ENCODE results near the gene SLC39A1.
"Not testable (repeated sequence)": the region's sequence is repeated elsewhere in the genome, so short reads cannot be mapped to it uniquely, and the experiment has no call there.

SLC39A1 gene, protein sequence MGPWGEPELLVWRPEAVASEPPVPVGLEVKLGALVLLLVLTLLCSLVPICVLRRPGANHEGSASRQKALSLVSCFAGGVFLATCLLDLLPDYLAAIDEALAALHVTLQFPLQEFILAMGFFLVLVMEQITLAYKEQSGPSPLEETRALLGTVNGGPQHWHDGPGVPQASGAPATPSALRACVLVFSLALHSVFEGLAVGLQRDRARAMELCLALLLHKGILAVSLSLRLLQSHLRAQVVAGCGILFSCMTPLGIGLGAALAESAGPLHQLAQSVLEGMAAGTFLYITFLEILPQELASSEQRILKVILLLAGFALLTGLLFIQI

DNA sequence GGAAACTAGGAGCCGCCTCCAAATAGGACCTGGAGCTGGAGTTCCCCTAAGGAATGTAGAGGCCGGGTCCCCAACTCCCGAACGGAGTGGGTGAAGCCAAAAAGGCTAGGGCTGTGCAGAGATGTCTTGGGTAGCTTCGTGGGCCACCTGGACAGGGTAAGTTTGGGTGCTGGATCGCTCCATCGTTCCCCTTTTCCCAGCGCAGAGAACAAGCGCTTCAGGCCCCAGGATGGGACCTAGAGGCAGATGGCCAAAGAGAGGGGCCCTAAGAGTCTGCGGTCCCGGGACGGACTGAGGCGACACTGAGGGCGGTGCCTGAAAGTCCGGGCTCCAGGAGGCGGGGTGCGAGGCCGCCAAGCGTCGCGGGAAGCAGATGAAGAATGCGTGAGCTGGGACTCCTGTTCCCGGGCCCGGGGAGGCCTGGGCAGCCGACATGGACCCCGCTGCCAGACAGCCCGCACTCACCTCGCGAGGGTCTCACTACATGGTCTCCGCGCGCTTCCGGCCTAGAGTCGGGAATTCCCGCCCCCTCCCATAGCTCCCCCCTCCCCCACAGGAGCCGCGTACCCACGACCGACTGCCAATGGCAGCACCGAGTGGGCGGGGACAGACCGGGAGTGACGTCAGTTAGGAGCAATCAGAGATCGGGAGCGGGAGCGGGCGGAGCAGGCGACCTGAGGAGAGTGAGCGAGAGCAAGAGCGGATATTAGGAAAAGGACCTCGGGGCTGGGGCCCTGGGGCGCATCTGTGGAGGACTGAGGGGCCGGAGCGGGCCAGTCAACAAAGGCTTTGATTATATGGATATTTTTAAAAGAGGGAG is at the start of gene SLC39A1:
SLC39A1 (minus strand) TSS at position 508 of the 820 bp plus-strand sequence. CDS start 822 bp downstream, outside the sequence.
- peak; percentile 94 for DNase-seq

GRCh38 chr1:154012543-154012942 is 49.2 kb upstream of the SLC39A1 start:
- DNase-seq, result not testable (repeated sequence)

- DNase-seq, result no peak
Observed at GRCh38 chr1:154012129-154012528, 48.8 kb upstream of the SLC39A1 start.

- DNase-seq, result no peak
Observed at GRCh38 chr1:154006136-154006535, 42.8 kb upstream of the SLC39A1 start.

GRCh38 chr1:154000420-154000819 is 37.1 kb upstream of the SLC39A1 start:
- no peak for DNase-seq

DNA sequence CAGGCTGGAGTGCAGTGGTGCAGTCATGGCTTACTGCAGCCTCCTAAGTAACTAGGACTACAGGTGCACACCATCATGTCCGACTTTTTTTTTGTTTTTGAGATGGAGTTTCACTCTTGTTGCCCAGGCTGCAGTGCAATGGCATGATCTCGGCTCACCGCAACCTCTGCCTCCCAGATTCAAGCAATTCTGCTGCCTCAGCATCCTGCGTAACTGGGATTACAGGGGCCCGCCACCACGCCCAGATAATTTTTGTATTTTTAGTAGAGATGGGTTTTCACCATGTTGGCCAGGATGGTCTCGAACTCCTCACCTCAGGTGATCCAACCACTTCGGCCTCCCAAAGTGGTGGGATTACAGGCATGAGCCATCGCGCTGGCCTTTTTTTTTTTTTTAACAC is 33.5 kb upstream of the SLC39A1 start:
- not testable (repeated sequence) for DNase-seq

GRCh38 chr1:153995640-153996039 is 32.3 kb upstream of the SLC39A1 start:
- DNase-seq, result no peak

GRCh38 chr1:153995202-153995601 is 31.9 kb upstream of the SLC39A1 start:
- no peak for DNase-seq

DNA sequence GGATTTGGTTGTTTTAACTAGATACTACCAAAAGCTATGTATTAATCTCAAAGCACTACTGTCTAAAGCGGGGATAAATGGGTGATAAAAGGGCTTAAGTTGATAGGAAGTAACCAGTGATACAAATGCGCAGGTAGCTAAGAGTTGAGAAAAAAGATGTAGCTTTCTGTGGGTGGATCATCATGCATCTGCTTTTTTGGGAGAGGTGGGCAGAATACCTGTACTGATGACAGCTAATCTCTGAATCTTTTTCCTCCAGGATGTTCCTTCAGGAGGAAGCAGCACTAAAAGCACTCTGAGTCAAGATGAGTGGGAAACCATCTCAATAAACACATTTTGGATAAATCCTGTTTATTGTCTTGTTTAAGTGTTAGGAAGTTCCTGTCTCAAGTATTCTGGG is 28.5 kb upstream of the SLC39A1 start:
- no peak for DNase-seq

DNA sequence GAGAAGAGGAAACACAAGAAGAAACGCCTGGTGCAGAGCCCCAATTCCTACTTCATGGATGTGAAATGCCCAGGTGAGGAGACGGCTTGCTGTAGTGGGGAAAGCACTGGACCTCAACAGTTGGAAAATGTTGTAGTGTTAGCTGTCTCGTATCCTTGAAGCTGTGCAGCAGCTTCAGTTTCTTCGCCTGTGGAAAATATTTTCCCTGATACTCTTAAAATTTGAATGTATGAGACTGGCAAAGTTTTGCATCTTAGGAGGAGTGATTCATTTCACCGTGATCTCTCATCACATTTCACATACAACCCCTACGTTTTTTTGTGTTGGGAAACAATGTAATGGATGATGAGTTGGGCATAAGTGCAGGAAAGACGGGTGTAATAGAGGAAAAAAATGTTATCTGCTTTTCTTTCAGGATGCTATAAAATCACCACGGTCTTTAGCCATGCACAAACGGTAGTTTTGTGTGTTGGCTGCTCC is 27.9 kb upstream of the SLC39A1 start:
- DNase-seq, result no peak

GRCh38 chr1:153990468-153991150 is 27.3 kb upstream of the SLC39A1 start, which contains the start of gene RPS27:
Gene RPS27, plus strand, starts transcription at chr1:153990762. Its CDS starts 35 bp downstream, at chr1:153990797.
- peak; percentile 73 for DNase-seq

GRCh38 chr1:153987621-153988020 is 24.3 kb upstream of the SLC39A1 start:
- DNase-seq, result no peak

- no peak for DNase-seq
Observed at GRCh38 chr1:153985941-153986761, 22.8 kb upstream of the SLC39A1 start, which contains the start of gene RAB13. Gene RAB13, minus strand, starts transcription at chr1:153986339. Its CDS starts 103 bp downstream, at chr1:153986236.

DNA sequence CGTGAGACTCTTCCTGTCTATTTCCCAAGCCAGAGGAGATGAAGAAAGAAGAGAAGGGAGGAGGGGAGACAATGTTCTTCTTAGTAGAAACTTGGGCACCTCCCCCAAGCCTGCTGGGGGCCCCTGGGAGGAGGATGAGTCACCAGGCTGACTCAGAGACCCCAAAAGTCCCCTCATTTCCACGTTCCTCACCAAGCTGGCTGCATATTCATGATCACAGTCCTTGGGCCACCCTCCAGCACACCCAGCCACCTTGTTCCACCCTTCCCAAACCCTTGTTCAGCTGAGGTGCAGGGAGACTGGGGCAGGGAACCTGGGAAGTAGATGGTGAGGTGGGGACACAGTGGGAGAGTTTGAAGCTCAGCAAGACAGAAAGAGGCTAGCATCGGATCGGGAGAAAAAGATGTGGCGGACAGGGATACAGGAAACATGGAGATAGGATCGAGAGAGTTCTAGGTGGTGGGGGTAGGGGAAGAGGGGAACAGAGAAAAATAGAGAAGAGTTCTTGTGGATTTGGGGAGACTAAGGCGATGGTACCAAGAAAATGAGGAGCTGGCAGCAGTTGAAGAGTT is 22.1 kb upstream of the SLC39A1 start:
- DNase-seq, result peak; percentile 52

DNA sequence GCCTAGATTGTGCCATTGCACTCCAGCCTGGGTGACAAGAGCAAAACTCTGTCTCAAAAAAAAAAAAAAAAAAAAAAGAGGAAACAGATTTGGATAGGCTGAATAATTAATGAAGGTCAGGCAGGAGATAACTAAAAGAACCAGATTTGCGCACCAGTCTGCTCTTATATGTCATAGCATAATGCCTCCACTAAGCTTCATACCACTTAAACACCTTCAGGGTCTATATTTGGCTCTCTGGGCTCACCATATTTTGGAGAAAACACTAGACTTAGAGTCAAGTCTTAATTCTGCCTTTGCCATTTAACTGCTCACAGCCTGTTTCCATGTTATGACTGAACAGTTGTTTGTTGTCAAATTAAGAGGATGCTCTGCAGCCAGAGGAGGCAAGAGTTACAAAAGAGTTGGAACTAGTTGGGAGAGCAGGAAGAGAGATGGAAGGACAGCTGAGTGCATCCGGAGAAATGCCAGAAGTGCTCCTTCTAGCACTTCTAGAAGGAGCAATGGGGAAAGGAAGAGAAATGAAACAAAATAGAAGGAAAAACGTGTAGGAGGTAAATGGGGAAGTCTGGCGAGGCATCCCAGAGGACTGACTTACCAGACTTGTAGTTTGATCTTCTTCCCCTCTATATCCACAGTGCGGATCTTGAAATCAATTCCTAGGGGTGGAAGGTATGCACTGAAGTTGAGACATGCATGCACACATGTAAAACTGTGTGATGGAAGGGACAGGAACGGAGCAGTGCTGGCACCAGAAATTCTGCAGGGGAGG is 21.0 kb upstream of the SLC39A1 start:
- DNase-seq, result no peak

GRCh38 chr1:153981735-153982134 is 18.4 kb upstream of the SLC39A1 start:
- DNase-seq, result not testable (repeated sequence)

DNA sequence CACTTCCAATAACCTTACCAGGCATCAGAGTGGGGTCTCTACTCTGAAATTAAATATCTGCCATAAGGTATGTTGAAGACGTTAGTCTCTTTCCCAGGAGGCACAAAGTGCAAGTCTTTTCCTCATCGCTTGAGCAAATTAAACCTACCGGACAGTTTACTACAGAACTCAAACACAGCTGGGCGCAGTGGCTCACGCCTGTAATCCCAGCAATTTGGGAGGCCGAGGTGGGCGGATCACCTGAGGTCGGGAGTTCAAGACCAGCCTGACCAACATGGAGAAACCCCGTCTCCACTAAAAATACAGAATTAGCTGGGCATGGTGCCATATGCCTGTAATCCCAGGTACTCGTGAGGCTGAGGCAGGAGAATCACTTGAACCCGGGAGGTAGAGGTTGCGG is 15.8 kb upstream of the SLC39A1 start:
- DNase-seq, result not testable (repeated sequence)

DNA sequence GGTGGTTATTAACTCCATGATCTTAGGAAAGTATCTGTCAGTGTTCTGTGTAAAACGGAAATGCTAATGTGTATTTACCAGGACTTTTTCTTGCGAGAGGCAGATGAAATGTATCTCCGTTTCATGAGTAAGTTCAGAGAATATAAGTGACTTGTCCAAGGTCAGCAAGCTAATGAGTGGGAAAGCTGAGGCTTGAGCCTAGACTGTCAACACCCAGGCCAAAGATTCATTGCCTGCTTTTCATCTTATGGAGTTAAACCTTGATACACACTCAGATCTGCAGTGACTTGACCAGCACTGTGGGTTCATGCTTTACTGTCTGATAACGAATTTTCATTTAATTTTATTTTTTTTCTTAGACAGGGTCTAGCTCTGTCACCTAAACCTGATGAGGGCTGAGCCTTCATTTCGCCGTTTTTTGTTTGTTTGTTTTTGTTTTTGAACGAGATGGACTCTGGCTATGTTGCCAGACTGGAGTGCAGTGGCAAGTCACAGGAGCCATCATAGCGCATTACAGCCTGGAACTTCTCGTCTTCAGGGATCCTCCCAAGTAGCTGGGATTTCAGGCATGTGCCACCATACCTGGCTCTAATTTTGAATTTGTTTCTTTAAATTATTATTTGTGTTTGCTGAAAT is 15.1 kb upstream of the SLC39A1 start:
- no peak for DNase-seq

GRCh38 chr1:153977250-153978240 is 14.2 kb upstream of the SLC39A1 start, which contains the start of gene JTB:
Gene JTB, minus strand, starts transcription at chr1:153977674. Its CDS starts 422 bp downstream, at chr1:153977252.
- DNase-seq, result peak; percentile 82

Data from stimulated activated CD4-positive, alpha-beta T cell treated with anti-CD3 and anti-CD28 coated beads, Interleukin-12 subunit alpha, Interleukin-12 subunit beta, amount 100 ng/mL, for 4 hours (primary cell).